ENCODE data around the gene ZKSCAN7.
A peak's percentile ranks its signal among the peaks of the same experiment; 100 is the strongest.
"Not testable (repeated sequence)": the region's sequence is repeated elsewhere in the genome, so short reads cannot be mapped to it uniquely, and the experiment has no call there.

The ZKSCAN7 gene

DNA sequence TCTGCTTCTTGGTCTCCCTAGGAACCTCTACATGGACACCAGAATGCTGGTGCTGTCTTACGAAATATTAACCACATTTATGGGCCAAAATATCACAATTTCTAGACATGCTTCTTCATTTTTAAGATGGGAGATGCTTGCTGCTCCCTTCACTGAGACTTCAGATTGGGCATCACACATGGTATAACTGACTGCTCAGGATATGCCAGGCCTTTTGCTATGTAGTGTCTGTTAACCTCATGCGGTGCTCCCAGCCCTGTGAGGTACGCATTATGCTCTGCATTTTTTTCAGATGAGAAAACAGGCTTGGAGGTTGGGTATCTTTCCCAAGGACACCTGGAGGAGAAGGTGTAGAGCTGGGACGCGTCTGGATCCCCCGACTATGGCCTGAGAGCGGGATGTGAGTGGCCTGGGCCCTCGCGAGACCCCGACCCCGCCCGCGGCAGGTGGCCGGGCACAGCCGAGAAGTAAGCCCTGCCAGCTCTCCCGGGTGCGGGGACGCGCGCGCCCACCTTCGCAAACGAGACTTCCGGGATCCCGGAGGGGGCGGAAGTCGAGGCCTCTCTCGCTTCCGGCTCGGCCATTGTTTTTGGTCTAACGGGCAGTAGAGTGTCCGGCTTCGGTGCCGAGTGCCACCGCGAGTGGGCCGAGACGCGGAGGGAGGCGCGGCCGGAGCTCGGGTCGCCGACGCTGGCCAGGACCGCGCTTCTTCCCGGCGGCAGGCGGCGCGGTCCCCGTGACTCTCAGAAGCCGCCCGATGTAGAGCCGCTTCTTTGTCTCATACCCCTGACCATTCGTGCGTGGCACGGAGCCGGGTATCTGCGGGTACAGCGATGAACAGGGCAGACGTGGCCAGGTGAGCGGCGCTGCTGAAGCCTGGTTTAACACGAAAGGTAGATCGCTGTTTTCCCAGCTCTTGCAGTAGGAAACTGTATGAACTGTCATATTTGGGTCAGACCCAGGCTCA lies at the start of gene ZKSCAN7:
Gene ZKSCAN7, plus strand, starts transcription at position 568 of the 967 bp plus-strand sequence. CDS start 1,855 bp downstream, outside the sequence.
- peak; percentile 25 for DNase-seq (ENCODE audit: low read depth, low spot score)

DNA sequence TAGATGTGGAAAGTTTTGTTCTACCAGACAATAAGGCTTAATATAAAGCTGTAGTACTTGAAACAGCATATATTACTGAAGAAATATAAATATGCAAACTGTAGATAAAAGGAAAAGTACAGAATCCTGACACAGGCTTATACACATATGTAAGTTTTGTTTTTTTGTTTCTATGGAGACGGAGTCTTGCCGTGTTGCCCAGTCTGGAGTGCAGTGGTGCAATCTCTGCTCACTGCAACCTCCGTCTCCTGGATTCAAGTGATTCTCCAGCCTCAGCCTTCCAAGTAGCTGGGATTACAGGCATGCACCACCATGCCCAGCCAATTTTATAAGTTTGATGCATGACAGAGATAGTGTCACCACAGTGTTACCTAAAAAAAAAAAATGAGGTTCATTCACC lies 48.4 kb upstream of the ZKSCAN7 start:
- DNase-seq (ENCODE audit: low read depth, low spot score) = no peak

DNA sequence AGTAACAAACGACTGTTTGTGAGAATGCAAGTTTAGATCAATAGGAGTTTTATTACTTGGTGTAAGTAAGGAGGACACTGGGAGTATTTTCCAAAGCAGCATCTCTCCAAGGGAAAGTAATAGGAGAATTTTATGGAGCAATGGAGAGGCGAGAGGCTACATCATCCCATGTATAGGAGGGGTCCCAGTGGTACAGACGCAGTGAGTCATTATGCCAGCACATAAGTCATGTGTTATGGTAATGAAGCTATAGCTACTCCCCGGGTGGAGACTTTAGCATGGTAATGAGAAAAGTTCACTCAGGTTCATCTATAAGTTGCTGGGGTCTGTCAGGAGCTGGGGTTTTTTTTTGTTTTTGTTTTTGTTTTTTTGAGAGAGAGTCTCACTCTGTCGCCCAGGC lies 48.0 kb upstream of the ZKSCAN7 start:
- DNase-seq (ENCODE audit: low read depth, low spot score) = no peak

DNA sequence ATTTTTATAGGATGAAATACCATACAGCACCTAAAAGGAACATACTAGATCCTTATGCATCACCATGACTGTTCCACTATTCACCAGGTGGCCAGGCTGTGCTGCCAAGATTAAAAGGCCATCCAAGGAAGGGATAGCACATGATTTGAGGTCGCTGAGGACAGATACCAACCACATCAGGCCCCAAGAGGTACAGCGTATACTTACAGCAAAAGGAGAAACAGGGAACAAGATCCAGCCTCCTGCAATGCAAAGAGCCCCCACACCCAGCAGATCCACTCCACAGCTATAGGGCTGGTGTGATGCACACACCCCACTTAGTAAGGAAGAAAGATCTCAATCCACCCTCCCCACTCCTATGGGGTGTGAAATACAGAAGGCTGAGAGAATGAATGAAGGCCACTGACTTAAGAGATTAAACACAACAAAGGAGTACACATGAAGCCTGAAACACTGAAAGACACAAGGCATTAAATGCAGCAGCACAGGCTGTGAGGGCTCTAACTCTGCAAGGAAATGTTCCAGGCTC lies 45.5 kb upstream of the ZKSCAN7 start:
- DNase-seq (ENCODE audit: low read depth, low spot score) = no peak

DNA sequence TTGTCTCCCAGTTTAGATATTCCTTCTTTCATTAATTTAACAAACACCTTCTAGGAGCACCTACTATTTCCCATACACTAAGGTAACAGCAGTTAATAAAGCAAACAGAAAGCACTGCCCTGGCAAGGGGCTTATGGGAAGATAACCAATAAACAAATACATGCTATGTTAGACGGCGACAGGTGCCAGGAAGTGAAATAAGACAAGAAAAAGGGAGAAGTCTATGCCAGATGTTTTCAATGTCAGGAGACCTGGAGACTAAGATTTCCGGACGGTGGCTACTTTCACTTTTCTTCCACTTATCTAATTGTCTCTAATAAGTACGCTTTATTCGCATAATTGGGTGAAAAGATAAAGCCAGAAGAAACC lies 45.0 kb upstream of the ZKSCAN7 start:
- no peak for DNase-seq (ENCODE audit: low read depth, low spot score)

DNA sequence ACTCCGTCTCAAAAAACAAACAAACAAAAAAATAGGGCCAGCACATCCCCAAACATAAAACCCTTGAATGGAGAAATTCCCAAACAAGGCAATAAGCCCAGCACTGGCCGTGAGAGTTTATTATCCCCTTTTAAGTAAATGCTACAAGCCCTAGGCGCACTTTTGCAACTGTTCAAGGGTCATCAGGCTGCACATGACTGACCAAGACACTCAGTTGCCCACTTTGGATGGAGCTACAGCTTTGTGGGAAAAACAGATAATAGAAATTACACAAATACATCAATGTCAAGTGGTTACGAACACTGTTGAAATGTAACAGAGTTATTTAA lies 43.8 kb upstream of the ZKSCAN7 start:
- DNase-seq (ENCODE audit: low read depth, low spot score) = no peak

DNA sequence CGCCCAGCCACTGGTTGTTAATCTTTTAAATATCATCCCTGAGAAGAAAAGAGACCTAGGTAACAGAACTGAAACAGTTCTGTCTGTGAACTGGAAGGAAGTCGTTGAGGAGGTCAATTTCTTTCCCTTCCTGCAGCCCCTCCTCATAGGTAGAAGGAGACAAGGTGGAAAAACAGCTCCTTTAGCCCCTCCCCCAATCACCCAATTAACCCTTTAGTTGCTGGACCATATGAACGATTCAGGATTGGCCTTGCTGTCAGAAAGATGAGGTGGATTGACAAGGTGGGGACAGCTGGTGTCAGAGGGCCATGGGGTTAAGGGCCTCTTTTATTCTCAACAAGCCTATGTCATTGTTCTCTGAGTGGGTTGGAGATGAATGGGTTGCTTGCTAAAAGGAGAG lies 41.5 kb upstream of the ZKSCAN7 start:
- no peak for DNase-seq (ENCODE audit: low read depth, low spot score)

DNA sequence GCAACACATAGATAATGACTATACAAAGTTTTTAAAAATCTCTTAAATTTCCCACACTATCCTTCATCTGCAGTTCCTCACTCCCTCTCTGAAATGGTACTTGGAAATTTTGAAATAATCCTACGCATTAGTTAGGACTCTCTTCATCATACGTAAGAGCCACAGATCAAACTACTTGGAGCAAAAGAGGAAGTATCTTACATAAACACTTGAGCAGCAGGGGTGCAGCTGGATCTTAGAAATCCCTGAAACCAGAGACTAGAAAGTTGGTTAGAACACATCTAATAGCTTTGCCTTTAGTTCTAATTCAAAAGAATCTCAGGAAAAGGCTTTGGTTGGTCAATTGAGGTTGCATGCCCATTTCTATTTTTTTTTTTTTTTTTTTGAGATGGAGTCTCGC lies 38.8 kb upstream of the ZKSCAN7 start:
- DNase-seq (ENCODE audit: low read depth, low spot score) = no peak

DNA sequence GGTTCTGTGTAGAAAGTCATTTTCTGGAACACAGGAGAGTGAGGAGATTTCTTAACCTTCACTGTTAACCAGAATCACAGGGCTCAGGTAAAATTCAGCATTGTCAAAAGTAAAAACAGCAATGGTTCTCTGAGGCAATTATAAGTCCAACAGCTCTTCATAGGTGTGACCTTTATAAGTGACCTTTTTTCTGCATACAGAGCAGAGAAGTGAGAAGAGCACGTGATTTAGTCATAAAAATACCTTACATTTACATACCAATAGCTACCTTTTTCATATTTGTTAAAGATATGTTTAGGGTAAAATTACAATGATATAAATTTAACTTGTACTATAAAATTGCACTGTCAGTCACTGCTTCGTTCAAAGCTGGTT lies 36.2 kb upstream of the ZKSCAN7 start:
- no peak for DNase-seq (ENCODE audit: low read depth, low spot score)

DNA sequence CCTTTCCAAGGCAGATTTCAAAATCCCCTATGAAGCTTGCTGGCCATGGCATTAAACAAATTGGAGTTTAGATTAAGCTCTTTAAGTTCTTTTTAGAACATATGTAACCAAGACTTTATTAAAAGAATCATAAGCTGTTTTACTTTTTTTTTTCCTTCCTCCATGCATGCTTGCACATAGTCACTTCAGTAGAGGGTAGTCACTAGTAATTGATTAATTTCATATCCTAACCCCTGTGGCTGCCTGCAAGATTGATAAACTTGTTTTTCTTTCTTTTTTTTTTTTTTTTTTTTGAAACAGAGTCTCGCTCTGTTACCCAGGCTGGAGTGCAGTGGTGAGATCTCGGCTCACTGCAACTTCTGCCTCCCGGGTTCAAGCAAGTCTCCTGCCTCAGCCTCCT lies 33.3 kb upstream of the ZKSCAN7 start:
- DNase-seq (ENCODE audit: low read depth, low spot score) = no peak

DNA sequence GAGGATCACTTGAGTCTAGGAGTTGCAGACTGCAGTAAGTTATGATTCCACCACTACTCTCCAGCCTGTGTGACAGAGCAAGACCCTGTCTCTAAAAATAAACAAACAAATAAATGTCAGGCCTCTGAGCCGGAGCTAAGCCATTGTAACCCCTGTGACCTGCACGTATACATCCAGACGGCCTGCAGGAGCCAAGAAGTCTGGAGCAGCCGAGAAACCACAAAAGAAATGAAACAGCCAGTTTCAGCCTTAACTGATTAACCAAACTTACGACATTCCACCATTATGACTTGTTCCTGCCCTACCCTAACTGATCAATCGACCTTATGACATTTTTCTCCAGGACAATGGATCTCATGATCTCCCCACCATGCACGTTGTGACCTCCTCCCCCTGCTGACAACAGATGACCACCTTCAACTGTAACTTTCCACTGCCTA lies 32.5 kb upstream of the ZKSCAN7 start:
- DNase-seq (ENCODE audit: low read depth, low spot score) = no peak

DNA sequence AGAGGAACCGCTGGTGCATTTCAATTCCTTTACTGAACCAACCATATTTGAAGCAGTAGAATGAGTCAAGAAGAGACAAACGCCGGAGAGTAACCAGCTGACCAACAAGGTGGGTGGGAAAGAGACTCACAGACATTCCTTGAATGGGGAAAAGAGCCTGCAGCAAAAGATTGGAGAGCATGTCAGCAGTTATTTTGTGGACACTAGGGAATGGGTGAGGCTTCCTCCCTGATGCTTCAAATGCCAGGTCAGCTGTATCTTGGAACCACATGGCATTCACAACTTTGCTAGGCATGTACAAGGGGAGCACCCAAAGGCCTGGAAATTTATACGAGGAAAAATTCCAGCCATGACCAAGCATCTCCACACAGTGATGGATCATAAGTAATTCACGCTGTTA lies 29.9 kb upstream of the ZKSCAN7 start:
- DNase-seq (ENCODE audit: low read depth, low spot score) = no peak

DNA sequence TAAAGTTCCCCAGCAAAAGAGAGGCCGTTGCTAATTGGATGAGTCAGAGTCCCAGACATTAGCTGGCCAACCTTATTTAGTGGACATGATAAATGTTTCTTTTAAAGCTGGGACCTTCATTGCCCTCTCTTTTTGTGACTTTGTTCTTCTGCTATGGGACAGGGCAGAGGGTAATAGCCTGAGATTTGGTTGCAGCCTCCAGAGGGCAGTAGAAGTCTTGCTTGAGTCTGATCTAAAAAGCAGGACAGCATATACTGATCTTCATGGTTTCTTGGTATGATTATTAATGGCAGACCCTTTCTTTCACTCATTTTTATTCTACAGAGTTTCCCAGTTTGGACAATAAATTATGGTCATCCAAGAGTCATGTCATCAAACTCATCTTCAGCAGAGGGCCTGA lies 25.1 kb upstream of the ZKSCAN7 start:
- no peak for DNase-seq (ENCODE audit: low read depth, low spot score)

DNA sequence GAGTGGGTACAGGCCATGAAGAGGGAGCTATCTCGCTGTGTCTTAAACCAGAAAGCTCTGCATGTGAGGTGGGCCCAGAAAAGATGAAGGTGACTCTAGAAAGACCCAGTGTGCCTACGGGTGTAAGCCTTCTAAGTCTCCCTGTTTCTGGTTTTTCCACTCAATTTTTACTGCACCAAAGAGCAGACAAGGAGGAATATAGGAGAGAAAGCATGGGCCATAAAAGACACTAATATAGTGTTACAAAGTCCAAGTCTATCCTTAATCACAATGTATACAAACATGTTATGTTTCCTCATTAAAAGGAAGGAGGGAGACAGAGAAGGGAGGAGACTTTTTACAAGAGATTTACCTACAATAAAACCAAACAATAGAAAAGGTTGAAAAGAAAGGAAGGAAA lies 24.1 kb upstream of the ZKSCAN7 start:
- DNase-seq (ENCODE audit: low read depth, low spot score) = no peak

DNA sequence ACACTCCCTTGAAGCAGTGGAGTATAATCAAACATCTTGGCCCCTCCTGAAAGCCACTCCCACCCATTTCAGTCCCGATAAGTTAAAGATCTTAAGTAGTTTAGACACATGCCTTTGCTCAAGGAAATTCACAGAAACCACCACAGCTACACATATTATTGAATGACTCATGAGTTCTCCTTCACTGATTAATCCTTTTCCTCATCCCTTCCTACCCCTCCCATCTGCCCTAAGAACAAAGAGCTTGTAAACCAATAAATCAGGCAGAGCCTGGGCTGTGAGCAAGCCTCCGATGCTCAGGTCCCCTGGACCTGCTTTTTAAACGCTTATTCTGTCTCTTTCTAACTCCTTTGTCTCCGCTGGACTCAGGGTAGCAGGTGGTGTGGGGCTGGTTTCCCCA lies 20.3 kb upstream of the ZKSCAN7 start:
- not testable (repeated sequence) for DNase-seq (ENCODE audit: low read depth, low spot score)

DNA sequence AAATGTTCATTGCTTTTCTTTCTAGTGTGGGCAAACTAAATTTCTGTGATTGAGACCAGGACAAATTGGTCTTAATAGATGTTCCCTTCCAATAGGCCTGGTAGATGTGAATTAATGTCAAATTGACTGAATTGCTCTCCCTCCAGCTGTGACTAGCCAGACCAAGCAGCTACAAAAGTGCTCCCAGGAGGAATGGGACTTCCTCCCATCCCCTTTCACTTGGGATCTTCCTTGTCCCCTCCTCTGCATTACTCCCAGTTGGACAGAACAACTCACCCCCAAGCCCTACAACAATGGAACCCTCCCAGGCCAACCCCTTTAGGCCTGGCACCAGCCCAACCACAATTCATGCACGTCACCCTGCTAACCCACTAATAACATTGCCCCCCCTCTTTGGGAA lies 19.6 kb upstream of the ZKSCAN7 start:
- no peak for DNase-seq (ENCODE audit: low read depth, low spot score)

DNA sequence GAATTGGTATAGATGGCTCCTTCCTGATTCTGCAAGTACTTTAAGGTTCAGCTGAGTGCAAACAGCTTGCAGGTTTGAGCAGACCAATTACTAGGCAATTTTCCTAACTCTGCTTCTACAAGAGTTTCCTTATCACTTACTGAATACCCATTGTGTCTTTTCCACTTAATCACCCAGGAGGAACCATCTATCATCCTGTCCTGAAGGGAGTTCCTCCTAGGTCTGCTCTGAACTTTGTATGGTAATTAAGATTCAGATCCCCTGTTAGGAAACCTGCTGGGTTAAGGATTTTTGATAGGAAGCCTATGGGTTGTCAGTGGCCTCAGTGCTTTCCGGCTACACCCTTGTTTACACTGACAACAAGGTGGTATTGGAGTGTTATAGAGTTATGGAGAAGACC lies 10.2 kb upstream of the ZKSCAN7 start:
- DNase-seq (ENCODE audit: low read depth, low spot score) = not testable (repeated sequence)

DNA sequence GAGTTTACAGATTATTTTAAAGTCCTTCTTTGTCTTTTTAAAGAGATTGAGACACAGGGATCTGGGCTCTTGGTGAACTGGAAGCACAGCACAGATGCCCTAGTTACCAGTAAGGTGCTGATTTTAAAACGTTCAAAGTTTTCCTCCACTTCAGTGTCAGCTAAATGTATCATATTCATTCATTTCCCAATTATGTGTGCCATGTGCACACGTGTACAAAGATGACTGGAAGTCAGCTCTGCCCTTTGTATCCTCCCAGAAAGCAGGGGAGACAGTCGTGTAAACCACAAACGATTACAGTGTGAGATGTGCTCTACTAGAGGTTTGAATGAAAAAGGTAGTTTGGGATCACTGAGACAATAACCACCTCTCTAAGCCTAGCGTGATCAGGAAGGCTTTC lies 730 bp downstream of the ZKSCAN7 start:
- DNase-seq (ENCODE audit: low read depth, low spot score) = no peak

DNA sequence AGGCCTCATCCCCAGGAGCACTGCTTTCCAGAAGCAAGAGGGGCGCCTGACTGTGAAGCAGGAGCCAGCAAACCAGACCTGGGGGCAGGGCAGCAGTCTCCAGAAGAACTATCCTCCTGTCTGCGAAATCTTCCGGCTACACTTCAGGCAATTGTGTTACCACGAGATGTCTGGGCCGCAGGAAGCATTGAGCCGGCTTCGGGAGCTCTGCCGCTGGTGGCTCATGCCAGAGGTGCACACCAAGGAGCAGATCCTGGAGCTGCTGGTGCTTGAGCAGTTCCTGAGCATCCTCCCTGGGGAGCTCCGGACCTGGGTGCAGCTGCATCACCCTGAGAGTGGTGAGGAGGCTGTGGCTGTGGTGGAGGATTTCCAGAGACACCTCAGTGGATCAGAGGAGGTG lies 2.1 kb downstream of the ZKSCAN7 start:
- DNase-seq (ENCODE audit: low read depth, low spot score) = no peak

DNA sequence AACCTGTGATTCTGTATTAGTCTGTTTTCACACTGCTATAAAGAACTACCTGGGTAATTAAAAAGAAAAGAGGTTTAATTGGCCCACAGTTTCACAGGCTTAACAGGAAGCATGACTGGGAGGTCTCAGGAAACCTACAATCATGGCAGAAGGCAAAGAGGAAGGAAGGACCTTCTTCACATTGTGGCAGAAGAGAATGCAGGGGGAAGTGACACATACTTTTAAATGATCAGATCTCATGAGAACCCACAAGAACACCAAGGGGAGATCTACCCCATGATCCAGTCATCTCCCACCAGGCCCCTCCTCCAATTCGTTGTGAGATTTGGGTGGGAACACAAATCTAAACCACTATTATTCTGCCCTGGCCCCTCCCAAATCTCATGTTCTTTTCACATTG lies 6.1 kb downstream of the ZKSCAN7 start:
- no peak for DNase-seq (ENCODE audit: low read depth, low spot score)

DNA sequence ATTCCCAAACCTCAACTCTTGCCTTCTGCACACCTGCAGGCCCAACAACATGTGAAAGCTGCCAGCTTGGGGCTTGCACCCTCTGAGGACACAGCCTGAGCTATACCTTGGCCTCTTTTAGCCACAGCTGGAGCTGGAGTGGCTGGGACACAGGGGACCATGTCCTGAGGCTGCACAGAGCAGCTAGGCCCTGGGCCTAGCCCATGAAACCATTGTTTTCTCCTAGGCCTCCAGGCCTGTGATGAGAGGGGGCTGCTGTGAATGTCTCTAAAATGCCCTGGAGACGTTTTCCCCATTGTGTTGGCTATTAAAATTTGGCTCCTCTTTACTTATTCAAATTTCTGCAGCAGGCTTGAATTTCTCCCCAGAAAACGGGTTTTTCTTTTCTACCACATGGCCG lies 7.2 kb downstream of the ZKSCAN7 start:
- no peak for DNase-seq (ENCODE audit: low read depth, low spot score)

DNA sequence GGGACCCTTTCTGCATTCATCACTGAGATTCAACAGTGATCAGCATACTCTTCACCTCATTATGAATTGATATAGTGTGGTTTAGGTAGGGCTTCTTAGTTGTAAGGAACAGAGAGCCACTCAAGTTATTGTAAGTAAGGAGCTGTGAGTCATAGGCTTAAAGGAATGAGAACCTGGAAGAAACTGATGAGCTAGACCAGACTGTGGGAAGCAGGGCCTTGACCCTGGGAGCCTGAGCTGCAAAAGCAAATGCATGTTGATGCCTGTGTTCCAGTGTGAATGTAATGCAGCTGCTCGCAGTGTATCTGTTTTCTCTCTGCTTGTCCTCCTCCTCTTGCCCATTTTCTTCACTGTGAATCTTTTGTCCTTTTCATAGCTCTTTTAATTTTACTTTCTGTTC lies 13.6 kb downstream of the ZKSCAN7 start:
- DNase-seq (ENCODE audit: low read depth, low spot score) = no peak

DNA sequence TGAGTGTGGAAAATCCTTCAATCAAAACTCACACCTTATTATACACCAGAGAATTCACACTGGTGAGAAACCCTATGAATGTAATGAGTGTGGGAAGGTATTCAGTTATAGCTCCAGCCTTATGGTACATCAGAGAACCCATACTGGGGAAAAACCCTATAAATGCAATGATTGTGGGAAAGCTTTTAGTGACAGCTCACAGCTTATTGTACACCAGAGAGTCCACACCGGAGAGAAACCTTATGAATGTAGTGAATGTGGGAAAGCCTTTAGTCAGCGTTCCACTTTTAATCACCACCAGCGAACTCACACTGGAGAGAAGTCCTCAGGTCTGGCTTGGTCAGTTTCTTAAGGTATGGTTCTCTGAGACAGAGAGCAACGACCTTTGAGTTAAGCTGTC lies 16.0 kb downstream of the ZKSCAN7 start:
- no peak for DNase-seq (ENCODE audit: low read depth, low spot score)

DNA sequence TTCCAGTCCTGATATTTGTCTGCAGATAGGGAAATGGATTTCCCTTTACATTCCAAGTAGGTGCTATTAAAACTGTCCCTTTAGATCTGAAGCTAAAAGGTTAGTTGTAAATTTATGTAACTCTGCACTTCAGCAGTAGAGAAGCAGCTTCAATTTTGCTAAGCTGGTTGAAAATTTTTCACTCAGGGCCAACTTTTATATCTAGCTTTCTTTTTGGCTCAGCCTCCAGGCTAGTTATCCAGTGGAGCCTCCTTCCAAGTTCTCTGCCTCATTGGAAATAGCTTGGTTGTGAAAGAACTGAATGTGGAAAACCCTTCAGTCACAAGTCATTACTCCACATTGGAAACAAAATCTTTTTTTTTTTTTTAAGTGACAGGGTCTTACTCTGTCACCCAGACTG lies 21.6 kb downstream of the ZKSCAN7 start:
- DNase-seq (ENCODE audit: low read depth, low spot score) = no peak
